Mesothelial cell of epicardium (in vitro differentiated cells): ENCODE measurements around the gene KCNA3. TPM values are rescaled to one million over a fixed set of nuclear protein-coding genes. Genes with fewer than 3 reads are reported as not detected.

ENCODE experiments used
- DNase-seq, 2 experiments: peaks; one replicate each; pipeline ENCODE4 v3.0.0; 2021; ENCODE audit warnings: low spot score in 2 of 2; ENCODE audit not compliant: unreplicated experiment in 2 of 2
- H3K27ac Mint-ChIP-seq: 2 replicates; pipeline ENCODE4 v1.8.0; 2021; ENCODE audit warnings: mixed read lengths
- H3K27me3 Mint-ChIP-seq: 2 replicates; pipeline ENCODE4 v1.8.0; 2021; ENCODE audit warnings: low read depth, mixed read lengths
- H3K36me3 Mint-ChIP-seq: 2 replicates; pipeline ENCODE4 v1.8.0; 2021; ENCODE audit warnings: mixed read lengths
- H3K4me1 Mint-ChIP-seq: 2 replicates; pipeline ENCODE4 v1.8.0; 2021; ENCODE audit warnings: mixed read lengths
- H3K4me3 Mint-ChIP-seq: 2 replicates; pipeline ENCODE4 v1.8.0; 2021; ENCODE audit warnings: mild to moderate bottlenecking, moderate library complexity, mixed read lengths
- H3K9me3 Mint-ChIP-seq: 2 replicates; pipeline ENCODE4 v1.8.0; 2021; ENCODE audit warnings: mixed read lengths
- CTCF ChIP-seq: fragments of 200-600 bp; sonication (generic); IDR thresholded peaks from one replicate; pipeline ENCODE4 v1.5.0; 2021; ENCODE audit warnings: antibody characterized with exemption; ENCODE audit not compliant: unreplicated experiment
- total RNA-seq: library from RNA; stranded (reverse); gene quantifications from 3 replicates; pipeline ENCODE4 v1.2.1, GENCODE V29; 2021

KCNA3 gene
- total RNA-seq, 1 donor from 2014 or later = 0.34 TPM

GRCh38 chr1:110689868-110690267 is 15.1 kb upstream of the KCNA3 start:
- Mint-ChIP-seq H3K4me1 (no peaks in the 10 kb centered on the region), H3K27me3 (peaks cover 45% of the 10 kb centered on the region), H3K36me3 (no peaks in the 10 kb centered on the region), H3K4me3 (no peak overlapping the region), H3K9me3 (no peaks in the 10 kb centered on the region), H3K27ac (no peak overlapping the region)
- DNase-seq = no peak
- TF ChIP-seq CTCF = no peak

GRCh38 chr1:110688514-110688913 is 13.8 kb upstream of the KCNA3 start:
- no peak for TF ChIP-seq CTCF
- DNase-seq = no peak
- peaks cover 50% of the 10 kb centered on the region for H3K27me3 Mint-ChIP-seq
- no peaks in the 10 kb centered on the region for H3K36me3 Mint-ChIP-seq
- H3K9me3 Mint-ChIP-seq = no peaks in the 10 kb centered on the region
- H3K27ac Mint-ChIP-seq = no peak overlapping the region
- no peaks in the 10 kb centered on the region for H3K4me1 Mint-ChIP-seq
- H3K4me3 Mint-ChIP-seq = no peak overlapping the region

- no peak overlapping the region for H3K4me3 Mint-ChIP-seq
- no peaks in the 10 kb centered on the region for H3K36me3 Mint-ChIP-seq
- peaks cover 46% of the 10 kb centered on the region for H3K27me3 Mint-ChIP-seq
- TF ChIP-seq CTCF = no peak
- H3K27ac Mint-ChIP-seq = no peak overlapping the region
- no peaks in the 10 kb centered on the region for H3K9me3 Mint-ChIP-seq
- no peak for DNase-seq
- no peaks in the 10 kb centered on the region for H3K4me1 Mint-ChIP-seq
Observed at GRCh38 chr1:110687250-110687649, 12.5 kb upstream of the KCNA3 start.

- no peak for TF ChIP-seq CTCF
- Mint-ChIP-seq H3K9me3 (no peaks in the 10 kb centered on the region), H3K27ac (no peak overlapping the region), H3K4me1 (no peaks in the 10 kb centered on the region), H3K27me3 (peaks cover 46% of the 10 kb centered on the region), H3K36me3 (no peaks in the 10 kb centered on the region), H3K4me3 (no peak overlapping the region)
- DNase-seq = no peak
Observed at GRCh38 chr1:110686188-110686587, 11.4 kb upstream of the KCNA3 start.

GRCh38 chr1:110684491-110684890 is 9.8 kb upstream of the KCNA3 start:
- no peak for DNase-seq
- no peak for TF ChIP-seq CTCF
- Mint-ChIP-seq H3K27me3 (peaks cover 60% of the 10 kb centered on the region), H3K36me3 (no peaks in the 10 kb centered on the region), H3K9me3 (no peaks in the 10 kb centered on the region), H3K4me3 (no peak overlapping the region), H3K4me1 (no peaks in the 10 kb centered on the region), H3K27ac (no peak overlapping the region)

GRCh38 chr1:110682898-110683297 is 8.2 kb upstream of the KCNA3 start:
- no peak for TF ChIP-seq CTCF
- DNase-seq = no peak
- no peaks in the 10 kb centered on the region for H3K4me1 Mint-ChIP-seq
- H3K4me3 Mint-ChIP-seq = no peak overlapping the region
- no peaks in the 10 kb centered on the region for H3K36me3 Mint-ChIP-seq
- peaks cover 70% of the 10 kb centered on the region for H3K27me3 Mint-ChIP-seq
- no peak overlapping the region for H3K27ac Mint-ChIP-seq
- H3K9me3 Mint-ChIP-seq = no peaks in the 10 kb centered on the region
